GM18907 (cell line): Measurements from ENCODE around the gene PCDH9.

ENCODE experiments used
- ATAC-seq: cut with Tn5 transposase; IDR thresholded peaks from one replicate; pipeline ENCODE4 v1.9.1; 2021; ENCODE audit warnings: mild to moderate bottlenecking, moderate library complexity; ENCODE audit not compliant: unreplicated experiment

Gene PCDH9

DNA sequence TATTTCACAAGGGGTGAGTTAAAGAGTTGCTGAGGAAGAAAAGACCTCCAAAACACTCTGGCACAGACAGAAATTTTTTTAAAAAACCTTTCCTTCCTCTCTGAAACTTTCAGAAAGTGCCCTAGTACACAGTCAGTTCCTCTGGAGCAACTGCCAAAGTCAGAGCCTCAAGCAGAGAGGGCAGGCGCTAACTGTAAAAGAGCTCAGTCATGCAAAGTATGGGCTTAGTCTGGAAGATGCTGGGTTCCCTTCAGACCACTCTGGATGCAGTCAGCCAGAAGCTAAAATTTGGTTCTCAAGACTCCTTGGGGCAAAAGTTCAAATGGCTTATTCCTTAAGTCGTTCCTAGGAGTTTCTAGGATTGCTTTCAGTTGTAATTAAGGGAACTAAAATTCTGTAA is 671.6 kb downstream of the PCDH9 start:
- no peak for ATAC-seq

DNA sequence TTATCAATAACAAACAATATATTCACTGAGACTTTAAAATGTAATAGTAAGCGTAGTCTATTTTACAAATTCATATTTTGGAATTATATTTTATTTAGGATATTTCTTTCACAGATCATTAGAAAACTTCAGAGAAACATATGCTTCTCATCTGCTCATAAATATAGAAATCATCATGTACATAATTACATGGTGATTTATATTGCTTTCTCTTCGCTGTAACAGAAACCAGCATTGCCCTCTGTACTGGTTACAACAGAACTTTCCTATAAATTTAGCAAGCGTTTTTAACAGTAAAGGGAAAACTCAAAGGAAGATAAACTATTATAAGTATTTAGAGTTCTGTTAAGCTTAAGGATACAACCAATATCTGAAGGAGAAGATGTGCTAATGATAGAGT is 672.8 kb downstream of the PCDH9 start:
- no peak for ATAC-seq

DNA sequence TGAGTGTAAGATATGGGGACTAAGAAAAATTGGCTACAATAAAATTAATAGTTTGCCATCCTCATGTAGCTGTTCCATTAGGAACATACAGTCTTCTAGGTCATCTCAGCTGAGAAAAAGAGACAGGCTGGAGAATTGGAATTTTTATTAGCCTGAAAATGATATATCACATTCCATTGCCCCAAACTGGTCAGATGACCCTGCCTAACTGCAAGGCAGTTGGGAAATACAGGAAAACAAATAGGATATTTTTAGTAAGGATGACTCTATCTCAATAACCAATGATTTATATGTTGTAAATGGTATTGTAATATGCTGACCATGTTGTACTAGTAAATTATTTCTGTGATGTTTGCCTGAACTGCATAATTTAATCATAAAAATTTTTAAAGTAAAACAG is 673.8 kb downstream of the PCDH9 start:
- ATAC-seq = no peak

DNA sequence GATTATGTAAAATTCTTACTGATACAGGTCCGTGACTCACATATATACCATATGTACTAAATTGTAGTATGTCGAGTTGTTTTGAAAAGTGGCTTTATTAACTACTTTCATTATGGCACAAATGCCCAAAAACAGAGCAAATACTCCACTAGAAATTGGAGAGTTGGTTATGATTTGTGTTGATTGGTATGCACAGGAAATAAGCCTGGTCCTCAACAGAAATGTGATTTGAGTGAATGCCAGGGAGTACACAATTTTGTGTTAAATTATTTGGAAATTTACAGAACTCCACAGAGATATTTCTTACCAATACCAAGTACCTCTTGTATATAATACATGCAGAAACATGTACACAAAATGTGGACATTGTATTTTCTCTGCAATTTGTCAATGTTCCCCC is 676.7 kb downstream of the PCDH9 start:
- no peak for ATAC-seq

DNA sequence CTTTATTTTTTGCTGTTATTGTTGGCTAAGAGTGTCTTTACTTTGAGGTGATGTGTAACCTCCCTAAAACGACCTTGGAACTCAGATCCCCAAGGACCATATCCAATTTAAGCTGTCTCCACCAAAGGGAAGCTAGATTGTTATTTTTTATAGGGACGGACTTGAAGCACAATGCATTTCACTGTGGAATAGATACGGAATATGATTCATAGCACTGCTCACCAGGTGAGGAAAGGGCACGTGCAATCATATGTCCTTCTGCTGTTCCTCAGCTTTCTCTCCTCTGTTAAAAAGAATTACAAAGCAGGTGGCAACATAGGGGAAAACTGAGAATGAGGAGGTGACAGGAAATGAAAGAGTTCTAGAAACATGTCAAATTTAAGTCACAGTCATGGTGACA is 679.0 kb downstream of the PCDH9 start:
- ATAC-seq = no peak

DNA sequence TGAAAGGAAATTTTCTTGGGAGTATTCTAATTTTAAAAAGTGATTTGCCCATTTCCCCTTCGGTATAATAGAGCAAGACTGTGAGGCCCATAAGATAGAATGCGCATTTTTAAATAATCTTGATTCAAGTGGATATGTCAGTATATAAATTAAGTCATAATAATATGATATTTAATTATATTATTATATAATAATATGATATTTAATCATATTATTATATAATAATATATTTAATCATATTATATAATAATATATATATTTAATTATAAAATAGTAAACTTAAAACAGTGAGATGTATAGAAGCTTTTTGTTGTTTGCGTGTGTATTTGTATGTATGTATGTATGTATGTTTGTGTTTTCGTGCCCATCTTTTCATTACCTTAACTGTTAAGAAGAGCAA is 682.5 kb downstream of the PCDH9 start:
- ATAC-seq = no peak

DNA sequence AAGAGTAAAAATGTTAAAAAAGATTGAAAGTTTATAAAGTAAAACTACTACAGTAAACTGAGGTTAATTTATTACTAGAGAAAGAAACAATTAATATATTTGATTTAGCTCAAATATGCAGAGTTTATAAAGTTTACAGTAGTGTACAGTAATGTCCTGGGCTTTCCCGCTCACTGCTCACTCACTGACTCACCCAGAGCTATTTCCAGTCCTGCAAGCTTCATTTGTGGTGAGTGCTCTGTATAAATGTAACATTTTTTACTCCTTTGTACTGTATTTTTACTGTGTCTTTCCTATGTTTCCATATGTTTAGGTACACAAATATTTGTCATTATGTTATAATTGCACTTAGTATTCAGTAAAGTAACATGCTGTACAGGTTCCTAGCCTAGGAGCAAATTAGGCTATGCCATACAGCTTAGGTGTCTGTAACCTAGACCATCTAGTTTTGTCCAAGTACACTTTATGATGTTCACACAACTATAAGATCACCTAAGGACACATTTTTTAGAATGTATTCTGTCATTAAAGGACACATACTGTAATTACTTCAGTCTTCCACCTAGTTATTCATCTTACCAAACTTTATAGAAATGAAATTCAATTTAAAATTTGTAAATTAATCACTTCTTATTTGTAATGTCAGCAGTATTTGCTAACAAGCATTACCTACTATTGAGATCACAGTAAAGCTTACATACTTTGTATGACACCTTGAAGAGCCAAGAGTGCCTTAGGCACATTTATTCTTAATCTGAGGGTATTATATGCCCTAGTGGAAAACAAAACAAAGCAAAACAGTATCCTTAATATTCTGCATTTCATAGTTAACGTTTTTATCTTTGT is 683.4 kb downstream of the PCDH9 start:
- no peak for ATAC-seq

DNA sequence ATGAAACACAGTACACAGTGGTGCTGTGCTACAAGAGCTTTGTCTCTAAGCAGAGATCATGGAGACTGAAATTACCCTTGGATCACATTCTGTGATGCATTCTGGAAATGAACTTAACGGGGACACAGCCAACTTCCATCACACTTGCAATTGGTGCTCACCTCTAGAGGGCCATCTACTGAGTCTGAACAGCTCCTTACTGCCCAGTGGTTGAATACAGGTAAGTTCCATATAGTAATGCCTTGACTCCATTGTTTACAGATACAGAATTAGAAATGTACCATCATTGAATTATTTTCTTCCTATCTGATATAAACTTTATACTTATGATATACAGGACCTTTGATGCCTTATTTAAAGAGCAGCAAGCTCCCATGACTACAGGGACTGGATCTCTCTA is 686.4 kb downstream of the PCDH9 start:
- no peak for ATAC-seq

DNA sequence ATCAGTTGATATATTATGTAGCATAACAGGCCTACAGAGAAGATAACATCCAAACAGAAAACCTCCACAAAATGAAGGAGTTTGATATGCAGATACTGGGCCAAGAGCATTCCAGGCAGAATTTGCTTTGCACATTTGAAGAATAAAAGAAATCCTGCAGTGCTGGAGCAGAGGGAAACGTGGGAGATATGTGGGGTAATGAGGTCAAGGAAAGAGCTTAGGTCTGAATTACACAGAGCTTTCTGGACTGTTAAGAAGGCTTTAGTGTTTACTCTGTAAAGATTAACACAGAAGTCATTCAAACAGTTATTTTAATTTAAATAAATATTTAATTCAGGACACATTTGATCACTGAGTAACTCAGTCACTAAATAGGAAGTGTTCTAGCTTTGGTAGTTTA is 692.7 kb downstream of the PCDH9 start:
- no peak for ATAC-seq

DNA sequence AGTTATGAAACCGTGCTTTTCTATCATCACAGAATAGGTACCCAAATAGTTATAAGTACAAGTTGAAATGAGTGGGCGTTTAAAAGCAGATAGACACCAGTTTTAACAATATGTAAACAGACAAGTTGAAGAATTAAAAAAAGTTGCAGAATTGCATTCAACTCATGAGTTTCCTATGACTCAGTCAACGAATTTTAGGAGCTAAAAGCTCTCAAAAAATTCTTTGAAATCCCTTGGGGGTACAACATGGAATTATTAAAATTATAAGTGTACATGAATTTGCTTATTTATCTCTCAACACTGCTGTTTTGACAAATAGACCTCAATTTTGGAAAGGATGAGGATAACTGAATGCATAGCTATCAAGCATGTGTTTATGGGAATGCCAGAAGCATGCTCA is 693.4 kb downstream of the PCDH9 start:
- ATAC-seq = no peak

DNA sequence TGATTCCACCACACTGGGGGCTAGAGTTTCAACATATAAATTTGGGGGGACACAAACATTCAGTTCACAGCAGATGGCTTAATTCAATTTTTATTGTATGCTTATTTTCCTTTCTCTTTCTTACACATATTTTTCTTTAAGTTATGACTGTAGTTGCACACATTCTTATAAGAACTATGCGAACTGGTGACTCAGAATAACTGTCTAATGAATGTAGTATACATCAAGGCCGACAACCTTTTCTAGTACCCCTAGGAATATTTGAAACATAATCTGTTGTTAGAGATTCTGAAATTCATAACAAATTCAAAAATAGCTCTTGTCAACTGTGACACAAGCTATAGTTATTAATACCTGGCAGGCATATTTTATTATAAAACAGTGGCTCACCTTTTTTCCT is 695.6 kb downstream of the PCDH9 start:
- no peak for ATAC-seq

DNA sequence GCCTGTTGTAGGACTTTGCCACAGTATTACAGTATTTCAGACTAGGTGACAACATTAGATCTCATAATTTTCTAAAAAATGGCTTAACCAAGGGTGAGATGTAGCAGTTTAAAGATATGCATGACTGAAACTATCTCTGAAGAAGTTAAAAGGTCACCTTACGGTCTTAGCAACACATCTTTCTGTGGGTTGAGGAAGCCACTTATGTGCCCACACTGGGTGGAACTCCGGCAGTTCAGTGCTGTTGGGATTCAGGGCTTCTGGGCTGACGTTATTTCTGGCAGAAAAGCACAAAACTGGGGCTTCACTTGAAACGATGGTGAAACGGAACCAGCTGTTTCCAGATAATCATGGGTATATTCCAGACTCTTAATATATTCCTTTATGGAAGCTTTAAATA is 697.3 kb downstream of the PCDH9 start:
- ATAC-seq = no peak

DNA sequence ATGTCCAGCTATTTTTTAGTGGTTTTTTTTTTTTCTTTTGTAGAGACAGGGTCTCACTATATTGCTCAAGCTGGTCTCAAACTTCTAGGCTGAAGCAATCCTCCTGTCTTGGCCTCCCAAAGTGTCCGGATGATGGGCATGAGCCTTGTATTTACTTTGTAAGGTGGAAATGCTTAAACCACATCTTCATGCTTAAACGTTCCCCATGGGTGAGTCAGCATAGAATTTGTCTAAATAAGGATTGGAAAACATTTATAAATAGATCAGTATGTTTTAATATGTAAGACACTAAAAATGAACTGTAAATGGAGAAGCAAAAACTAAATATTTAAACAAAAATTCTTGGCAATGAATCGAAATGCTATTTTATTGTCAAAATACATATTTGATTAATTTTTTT is 698.0 kb downstream of the PCDH9 start:
- no peak for ATAC-seq

DNA sequence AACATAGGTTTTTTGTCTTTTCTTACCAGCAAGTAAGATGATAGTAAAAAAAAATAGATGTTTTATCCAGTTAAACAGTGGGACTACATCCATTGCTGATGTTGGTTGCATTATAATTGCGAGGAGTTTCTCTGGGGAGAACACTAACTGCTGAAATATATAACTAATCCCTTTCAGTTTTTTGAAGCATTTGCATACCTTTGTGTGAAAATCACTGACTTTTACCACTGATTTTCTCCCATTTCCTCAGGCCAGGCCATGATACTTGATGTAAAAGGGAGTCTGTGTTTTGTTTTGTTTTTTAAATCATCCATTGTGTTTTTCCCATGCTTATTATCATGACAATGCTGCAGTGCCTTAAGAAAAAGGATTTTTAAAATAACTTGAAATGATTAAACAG is 699.5 kb downstream of the PCDH9 start:
- ATAC-seq = no peak

DNA sequence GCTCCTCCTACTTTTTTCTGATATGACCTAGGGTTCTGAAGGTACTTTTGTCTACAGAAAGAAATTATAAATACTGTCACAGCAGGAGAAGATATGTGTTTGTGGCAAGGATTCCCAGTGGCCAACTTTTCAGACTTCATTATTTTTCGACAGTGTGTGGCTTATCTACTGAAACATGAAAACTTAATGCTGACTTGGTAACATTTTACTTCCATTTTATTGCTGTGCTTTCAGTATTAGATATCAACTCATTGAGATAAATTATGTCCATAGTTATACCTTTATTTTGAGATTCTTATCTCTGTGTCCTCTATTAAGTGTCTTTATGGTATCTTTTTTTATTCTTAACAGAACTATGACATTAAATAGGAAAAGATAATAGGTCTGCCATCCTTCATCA is 700.0 kb downstream of the PCDH9 start:
- ATAC-seq = no peak

DNA sequence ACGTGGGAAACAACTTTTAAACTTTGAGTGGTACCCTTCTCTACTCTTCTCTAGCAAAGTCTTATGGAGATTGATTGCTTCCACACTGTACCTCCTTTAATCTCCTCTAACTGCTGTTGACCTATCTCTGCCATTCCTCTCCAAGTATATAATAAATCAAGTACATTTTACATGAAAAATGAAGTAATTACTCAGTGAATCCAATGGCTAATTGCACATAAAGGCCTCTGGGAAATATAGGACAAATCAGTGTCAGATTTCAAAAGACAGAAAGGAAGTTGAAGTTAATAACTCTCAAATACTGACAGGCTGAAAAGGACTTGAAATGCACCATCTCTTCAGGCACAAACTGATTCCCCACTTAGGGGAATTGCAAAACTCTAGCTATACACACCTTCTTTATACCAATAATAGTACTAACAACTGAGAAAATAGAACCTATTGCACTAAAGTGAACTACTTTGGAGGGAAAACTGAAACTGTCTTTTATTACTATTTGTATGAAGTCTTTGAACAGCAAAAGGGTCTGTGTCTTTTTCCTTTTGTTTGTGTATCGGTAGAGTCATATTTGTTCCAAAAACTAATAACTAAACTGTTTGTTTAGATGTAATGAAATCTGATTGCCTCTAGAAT is 701.1 kb downstream of the PCDH9 start:
- no peak for ATAC-seq

DNA sequence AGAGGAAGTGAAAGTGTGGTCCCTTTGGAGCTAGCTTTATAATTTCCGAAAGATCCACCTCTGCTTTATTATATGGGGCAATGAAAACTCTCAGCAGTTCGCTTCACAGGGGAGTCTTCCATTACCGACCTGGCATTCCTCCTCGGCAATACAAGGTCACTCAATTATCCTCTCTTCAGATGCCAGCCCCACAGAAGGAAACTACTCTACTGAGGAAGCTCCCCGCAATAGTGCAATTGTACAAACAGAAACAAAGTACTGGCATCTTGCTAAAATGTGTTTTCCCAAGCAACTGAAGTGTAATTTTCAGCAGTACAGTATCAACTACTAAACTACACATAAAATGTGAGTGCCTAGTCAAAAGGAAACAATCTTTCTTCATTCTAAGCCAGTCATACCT is 702.0 kb downstream of the PCDH9 start:
- no peak for ATAC-seq

DNA sequence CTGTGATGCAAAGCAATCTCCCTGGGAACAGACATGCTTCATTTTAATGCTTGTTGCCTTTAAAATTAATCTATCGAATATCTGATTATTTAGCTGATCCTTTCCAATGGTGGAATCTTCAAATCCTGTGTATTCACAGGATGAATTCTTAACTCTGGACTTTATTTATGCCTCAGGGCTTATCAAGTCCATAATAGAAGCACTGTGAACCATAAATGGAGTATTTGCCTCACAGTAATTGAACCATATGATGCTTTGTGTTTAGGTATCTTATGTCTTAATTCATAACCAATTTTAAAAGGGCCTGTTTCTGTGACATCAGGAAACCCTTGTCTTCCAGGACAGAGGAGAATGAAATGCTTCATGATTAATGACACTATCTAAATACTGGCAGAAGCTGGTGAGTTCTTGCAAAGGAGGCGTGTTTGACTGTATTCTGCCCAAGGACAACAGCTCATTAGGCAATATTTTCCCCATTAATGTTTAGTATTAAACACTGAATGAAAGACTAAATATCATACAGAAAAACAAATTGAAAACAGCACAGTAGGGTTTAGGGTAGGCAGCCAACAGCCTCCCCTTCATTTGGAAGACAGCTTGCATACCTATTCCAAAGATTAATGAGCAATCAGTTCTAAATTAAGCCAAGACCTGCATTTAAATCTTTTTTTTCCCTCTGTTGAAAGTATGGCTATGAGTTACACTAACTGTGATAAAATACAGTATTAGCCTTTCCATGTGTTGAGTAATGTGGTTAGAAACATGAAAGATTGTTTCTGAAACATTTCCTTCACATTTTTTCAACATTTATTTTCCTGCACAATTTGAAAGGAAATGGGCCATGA is 709.4 kb downstream of the PCDH9 start:
- ATAC-seq = no peak

DNA sequence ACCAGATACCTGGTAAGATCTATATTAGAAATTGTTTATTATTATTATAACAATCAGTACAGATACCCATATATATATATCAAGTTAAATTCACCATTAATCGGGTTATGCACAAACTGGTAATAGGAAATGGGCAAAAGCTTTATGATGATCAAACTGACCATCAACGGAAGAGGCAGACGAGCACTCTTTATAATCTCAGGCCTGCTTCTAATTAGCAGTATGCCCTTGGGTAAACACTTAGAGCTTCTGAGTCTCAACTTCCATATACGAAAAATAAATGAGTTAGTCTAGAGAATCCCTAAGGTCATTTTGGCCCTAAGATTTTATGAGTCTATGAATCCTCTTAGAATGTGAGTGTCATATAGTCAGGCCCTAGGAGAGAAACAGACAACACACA is 710.9 kb downstream of the PCDH9 start:
- no peak for ATAC-seq

DNA sequence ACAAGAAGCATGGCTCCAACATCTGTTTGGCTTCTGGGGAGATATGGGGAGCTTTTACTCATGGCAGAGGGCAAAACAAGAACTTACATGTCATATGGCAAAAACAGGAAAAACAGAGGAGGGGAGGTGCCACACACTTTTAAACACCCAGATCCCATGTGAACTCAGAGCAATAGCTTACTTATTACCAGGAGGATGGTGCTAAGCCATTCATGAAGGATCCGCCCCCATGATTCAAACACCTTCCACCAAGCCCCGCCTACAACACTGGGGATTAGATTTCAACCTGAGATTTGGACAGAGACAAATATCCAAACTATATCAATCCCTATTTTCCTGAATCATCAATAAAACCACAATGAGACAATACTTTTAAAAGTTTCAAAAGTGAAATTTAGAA is 712.1 kb downstream of the PCDH9 start:
- no peak for ATAC-seq

DNA sequence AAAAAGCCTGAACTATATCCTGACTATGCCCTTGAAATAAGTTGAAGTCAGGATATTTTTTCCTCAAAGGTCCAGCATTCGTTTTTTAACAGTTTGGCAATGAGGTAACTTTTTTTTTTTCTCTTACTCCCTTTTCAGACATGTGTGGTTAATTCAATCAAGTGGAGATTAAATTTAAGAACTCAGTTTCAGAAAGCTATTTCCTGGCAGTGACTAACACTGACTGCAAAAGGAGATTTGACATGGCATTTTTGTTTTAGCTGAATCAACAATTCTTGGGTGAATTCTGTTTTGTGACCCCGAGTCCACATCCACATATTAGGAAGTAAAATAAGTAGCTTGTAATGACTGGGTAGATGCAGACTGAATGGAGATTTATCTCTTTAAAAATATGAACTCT is 716.4 kb downstream of the PCDH9 start:
- ATAC-seq = no peak

DNA sequence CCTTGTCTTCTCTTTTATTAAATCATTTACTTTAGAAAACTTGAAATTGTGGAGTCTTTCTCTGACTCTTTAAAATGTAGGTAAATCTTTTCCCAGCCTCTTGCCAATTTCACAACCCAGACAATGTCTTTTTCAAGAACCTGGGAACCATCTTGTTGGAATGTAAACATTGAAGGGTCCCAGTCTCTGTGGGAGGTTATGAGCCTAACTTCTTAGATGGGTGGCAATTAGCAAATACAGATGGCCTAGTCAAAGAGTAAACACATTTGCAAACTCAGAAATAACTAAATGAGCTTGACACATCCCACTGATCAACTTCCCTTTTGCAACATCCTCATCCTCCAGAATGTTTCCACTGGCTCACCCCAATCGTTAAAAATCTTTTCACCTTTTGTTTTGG is 721.0 kb downstream of the PCDH9 start:
- ATAC-seq = no peak
